OCI-LY3 (cell line): ENCODE measurements around the gene COL4A1.

ENCODE experiments used
- H2AFZ ChIP-seq: fragments of 200-600, 300-600 bp; shearing (Covaris generic); 2 replicates; pipeline ENCODE4 v1.6.0; 2014; ENCODE audit warnings: antibody characterized with exemption, low read depth, low read length
- H3K27ac ChIP-seq: fragments of 200-600, 300-600 bp; sonication (generic); 2 replicates; pipeline ENCODE4 v1.5.1; 2014; ENCODE audit warnings: mild to moderate bottlenecking, low read length, moderate library complexity, mixed read lengths
- H3K27me3 ChIP-seq: fragments of 200-600, 300-600 bp; sonication (generic); 2 replicates; pipeline ENCODE4 v1.6.1; 2014; ENCODE audit warnings: low read depth, low read length, mixed read lengths
- H3K36me3 ChIP-seq: fragments of 200-600, 300-600 bp; sonication (generic); replicated peaks from 2 replicates; pipeline ENCODE3; 2014; ENCODE audit warnings: low read depth, low read length, mixed read lengths
- H3K4me1 ChIP-seq: fragments of 300-600, 200-600 bp; sonication (generic); 2 replicates; pipeline ENCODE4 v1.6.1; 2014; ENCODE audit warnings: low read length, mixed read lengths
- H3K4me2 ChIP-seq: fragments of 200-600, 300-600 bp; sonication (generic); 2 replicates; pipeline ENCODE4 v1.6.1; 2014; ENCODE audit warnings: low read length, mixed read lengths
- H3K4me3 ChIP-seq: fragments of 300-600, 200-600 bp; sonication (generic); 2 replicates; pipeline ENCODE4 v1.5.1; 2014; ENCODE audit warnings: antibody characterized with exemption, mild to moderate bottlenecking, low read length, moderate library complexity
- H3K79me2 ChIP-seq: fragments of 300-600, 200-600 bp; shearing (Covaris generic); 2 replicates; pipeline ENCODE4 v1.6.1; 2014; ENCODE audit warnings: mild to moderate bottlenecking, low read length, mixed read lengths
- H3K9ac ChIP-seq: fragments of 300-600, 200-600 bp; shearing (Covaris generic); 2 replicates; pipeline ENCODE4 v1.6.0; 2014; ENCODE audit warnings: mild to moderate bottlenecking, low read length, moderate library complexity
- H3K9me3 ChIP-seq: fragments of 200-600, 300-600 bp; shearing (Covaris generic); 2 replicates; pipeline ENCODE4 v1.6.1; 2014; ENCODE audit warnings: low read length, mixed read lengths; ENCODE audit not compliant: insufficient read depth
- H4K20me1 ChIP-seq: fragments of 200-600, 300-600 bp; sonication (generic); 2 replicates; pipeline ENCODE4 v1.6.1; 2016; ENCODE audit warnings: low read length, mixed read lengths; ENCODE audit not compliant: insufficient read depth
- EZH2phosphoT487 ChIP-seq: fragments of 200-600 bp; shearing (Covaris generic); IDR thresholded peaks from 2 replicates; pipeline ENCODE4 v1.6.1; 2018; ENCODE audit warnings: antibody characterized with exemption, mixed run types, low read depth
- TF ChIP-seq, protein P1 (sequence below): fragments of 200-600, 300-600 bp; sonication (generic); IDR thresholded peaks from 2 replicates; pipeline ENCODE4 v1.5.1; 2014; ENCODE audit warnings: antibody characterized with exemption, low read length, low read depth

The COL4A1 gene

DNA sequence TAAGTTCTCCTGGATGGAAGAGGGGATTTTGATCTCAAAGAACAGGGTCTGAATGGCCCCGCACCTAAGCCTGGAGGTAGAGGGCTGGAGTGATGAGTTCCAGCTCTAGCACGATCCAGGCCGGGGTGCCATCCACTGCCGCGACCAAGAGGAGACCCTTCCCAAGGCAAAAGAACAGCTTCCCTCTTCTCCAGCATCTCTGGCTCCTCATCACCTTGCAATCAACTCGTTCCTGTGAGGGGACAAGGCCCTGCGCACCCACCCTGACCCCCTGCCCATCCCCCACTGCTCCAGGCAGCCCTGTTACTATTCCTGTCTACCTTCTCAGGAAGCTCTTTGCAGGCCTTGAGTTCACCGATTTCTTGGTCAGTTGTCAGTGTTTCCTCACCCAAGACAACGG is 17.8 kb downstream of the COL4A1 start:
- Histone ChIP-seq H3K27me3 (peaks cover 6% of the 10 kb centered on the region; the same call in 1 of the 2 replicates), H2AFZ (no peak overlapping the region), H3K27ac (no peak overlapping the region), H3K79me2 (no peaks in the 10 kb centered on the region), H3K4me2 (no peak overlapping the region), H3K36me3 (no peaks in the 10 kb centered on the region), H3K4me3 (no peak overlapping the region), H3K9ac (no peak overlapping the region), H3K9me3 (no peaks in the 10 kb centered on the region), H3K4me1 (no peaks in the 10 kb centered on the region), H4K20me1 (no peaks in the 10 kb centered on the region)
- TF ChIP-seq, protein P1, sequence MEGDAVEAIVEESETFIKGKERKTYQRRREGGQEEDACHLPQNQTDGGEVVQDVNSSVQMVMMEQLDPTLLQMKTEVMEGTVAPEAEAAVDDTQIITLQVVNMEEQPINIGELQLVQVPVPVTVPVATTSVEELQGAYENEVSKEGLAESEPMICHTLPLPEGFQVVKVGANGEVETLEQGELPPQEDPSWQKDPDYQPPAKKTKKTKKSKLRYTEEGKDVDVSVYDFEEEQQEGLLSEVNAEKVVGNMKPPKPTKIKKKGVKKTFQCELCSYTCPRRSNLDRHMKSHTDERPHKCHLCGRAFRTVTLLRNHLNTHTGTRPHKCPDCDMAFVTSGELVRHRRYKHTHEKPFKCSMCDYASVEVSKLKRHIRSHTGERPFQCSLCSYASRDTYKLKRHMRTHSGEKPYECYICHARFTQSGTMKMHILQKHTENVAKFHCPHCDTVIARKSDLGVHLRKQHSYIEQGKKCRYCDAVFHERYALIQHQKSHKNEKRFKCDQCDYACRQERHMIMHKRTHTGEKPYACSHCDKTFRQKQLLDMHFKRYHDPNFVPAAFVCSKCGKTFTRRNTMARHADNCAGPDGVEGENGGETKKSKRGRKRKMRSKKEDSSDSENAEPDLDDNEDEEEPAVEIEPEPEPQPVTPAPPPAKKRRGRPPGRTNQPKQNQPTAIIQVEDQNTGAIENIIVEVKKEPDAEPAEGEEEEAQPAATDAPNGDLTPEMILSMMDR = no peak
- no peak for TF ChIP-seq EZH2phosphoT487

DNA sequence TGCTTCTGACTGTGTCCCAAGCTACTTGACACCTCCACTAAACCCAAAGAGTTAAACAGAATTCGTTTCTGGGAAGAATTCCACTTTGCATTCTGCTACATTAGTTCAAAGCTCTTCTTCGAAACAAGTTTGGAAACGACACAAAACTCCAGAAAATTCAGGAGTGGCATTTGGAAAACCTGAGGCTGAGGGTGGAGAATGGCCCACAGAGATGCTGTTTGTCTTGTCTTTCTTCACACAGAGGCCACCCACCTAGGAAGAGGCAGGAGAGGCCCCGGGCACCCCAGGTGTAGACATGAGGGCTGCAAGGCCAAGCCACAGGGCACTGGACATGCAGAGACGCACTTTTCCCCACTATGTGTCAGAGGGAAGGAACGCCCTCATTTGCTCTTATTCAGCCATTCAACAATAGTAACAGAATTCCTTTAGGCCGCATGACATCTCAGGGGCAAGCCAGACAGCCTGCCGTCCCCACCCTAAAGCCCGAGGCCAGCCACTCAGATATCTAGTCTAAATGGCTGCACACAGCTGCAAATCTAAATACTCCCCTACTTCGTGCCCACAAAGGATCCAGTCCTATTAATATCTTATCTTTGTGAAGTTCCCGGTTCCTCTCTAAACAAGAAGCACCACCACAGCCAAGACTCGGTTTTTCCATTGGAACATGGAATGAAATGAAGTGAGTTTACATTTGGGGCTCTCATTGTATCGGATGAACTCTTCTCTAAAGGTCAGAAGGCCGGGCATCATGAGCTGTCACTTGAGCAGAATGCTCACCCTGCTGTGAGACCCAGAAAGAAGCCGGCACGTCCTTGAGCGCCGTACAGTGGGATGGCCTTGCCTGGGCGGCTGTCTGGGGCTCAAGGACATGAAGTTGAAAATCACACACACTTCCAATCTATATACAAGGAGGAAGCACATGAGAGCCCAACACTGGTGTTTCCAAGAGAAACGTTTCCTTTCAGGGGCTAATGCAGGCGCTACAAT is 19.8 kb downstream of the COL4A1 start:
- H3K79me2 ChIP-seq = no peaks in the 10 kb centered on the region
- no peak overlapping the region for H3K27ac ChIP-seq
- H3K4me1 ChIP-seq = peaks cover under 1% of the 10 kb centered on the region
- no peaks in the 10 kb centered on the region for H3K27me3 ChIP-seq
- no peak overlapping the region for H3K9ac ChIP-seq
- H3K9me3 ChIP-seq = no peaks in the 10 kb centered on the region
- TF ChIP-seq, protein P1 = no peak
- no peak for TF ChIP-seq EZH2phosphoT487
- no peaks in the 10 kb centered on the region for H4K20me1 ChIP-seq
- no peak overlapping the region for H2AFZ ChIP-seq
- H3K36me3 ChIP-seq = no peaks in the 10 kb centered on the region
- H3K4me3 ChIP-seq = no peak overlapping the region
- no peak overlapping the region for H3K4me2 ChIP-seq

DNA sequence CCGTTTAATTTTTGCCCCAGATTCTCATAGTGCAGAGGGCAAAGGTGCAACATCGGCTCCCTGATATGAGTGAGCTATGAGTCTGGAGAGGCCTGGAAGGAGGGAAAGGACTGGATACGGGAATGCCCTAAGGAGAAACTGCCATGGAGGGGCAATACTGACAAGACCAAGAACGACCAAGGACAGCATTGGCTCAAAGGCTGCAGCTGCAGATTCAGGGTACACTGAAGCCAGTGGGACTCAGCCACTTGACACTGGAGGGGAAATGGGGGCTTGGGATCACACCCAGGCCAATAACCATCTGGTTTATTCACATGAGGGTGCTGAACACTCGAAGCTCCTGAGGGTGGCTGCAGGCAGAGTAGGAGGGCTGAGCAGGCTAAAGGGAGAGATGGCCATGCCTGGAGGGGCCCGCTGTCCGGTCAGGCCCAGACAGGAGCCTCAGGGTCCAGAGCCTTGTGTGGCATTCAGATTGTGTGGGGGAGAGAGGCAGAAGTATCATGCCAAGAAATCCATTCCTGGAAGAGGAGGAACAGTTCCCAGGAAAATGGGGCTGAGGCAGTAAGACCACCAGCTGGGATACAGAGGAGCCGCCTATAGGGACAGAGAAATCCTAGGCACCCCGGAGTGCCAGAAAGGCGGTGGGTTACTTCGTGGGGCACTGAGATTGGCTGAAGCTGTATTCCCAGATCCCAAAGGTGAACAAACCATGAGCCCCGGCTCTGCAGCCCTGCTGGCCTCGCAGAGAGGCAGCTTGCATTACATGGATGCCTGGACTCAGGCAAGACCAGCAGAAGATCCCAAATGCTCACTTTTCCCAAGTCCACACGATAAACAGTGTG is 20.7 kb downstream of the COL4A1 start:
- no peaks in the 10 kb centered on the region for H4K20me1 ChIP-seq
- TF ChIP-seq, protein P1 = no peak
- no peak for TF ChIP-seq EZH2phosphoT487
- H3K9ac ChIP-seq = no peak overlapping the region
- H3K27ac ChIP-seq = no peak overlapping the region
- no peaks in the 10 kb centered on the region for H3K79me2 ChIP-seq
- peaks cover 10% of the 10 kb centered on the region for H3K4me1 ChIP-seq
- no peak overlapping the region for H2AFZ ChIP-seq
- H3K4me3 ChIP-seq = no peak overlapping the region
- H3K9me3 ChIP-seq = no peaks in the 10 kb centered on the region
- H3K36me3 ChIP-seq = no peaks in the 10 kb centered on the region
- no peaks in the 10 kb centered on the region for H3K27me3 ChIP-seq
- H3K4me2 ChIP-seq = no peak overlapping the region
